SIG-M5 (cell line): ENCODE results near the gene FANCB.

ENCODE experiments used
- DNase-seq: peaks from one replicate; lab custom pipeline; 2025; lab: John Stamatoyannopoulos, UW

Gene FANCB

DNA sequence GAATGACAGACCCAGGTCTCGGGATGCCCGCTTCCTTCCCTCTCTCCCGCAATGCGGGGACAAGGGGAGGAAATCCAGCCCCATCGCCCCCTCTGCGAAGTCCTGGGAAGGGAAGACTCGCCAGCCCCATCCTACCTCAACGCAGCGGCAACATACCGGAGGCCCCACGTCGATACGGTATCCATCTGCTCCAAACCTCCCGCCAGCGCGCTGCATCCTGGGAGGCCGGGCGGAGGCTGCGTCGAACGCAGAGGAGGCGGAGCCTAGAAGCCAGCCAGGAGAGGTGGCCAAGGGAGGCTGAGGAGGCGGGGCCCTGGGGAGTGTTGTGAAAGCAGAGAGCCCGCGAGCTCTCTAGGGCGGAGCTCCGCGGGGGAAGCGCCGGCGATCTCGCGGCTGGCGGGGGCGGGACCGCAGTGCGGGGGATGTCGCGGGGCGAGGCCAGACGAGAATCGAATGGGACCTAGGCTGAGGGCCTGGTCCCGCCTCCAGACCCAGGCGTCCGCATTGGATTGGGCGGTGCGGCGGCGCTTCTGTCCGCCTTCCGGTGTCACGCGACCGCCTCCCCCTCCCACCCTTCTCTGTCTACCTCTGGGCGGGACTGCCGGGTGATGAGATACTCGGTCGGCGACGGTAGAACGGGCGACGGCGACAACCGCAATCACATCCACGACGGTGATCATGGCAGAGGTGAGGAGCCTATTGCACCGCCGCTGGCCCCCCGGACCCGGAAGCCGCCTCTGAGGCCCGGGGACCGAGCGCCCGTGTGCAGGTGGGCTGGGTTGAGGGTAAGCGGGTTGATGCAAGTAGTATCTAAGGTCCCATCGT, at the start of gene FANCB, which contains the start of gene MOSPD2:
FANCB (minus strand) TSS at position 219 of the 825 bp plus-strand sequence. CDS start 7,559 bp downstream, outside the sequence.
MOSPD2 (plus strand) TSS at position 571 of the 825 bp plus-strand sequence; CDS start at position 679, 108 bp downstream.
- peak; percentile 44 for DNase-seq

DNA sequence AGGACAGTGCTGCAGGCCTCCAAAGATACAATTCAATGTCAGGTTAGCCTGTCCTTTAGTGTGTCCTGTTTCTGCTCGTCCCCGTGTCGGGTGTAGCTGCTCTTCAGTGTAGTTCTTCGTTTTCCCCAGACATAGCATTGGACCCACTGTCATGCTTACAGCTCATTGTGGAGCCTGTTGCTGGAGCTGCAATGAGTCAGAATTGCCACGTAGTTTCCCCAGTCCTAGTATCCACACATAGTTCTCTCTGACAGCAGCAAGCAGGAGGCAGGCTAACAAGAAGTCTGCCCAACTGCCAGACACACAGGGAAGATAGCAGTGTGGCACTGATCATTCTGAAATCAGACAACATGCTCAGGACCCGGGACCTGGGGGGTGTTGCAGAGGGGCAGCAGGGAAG, 49.6 kb upstream of the FANCB start:
- DNase-seq, result no peak

DNA sequence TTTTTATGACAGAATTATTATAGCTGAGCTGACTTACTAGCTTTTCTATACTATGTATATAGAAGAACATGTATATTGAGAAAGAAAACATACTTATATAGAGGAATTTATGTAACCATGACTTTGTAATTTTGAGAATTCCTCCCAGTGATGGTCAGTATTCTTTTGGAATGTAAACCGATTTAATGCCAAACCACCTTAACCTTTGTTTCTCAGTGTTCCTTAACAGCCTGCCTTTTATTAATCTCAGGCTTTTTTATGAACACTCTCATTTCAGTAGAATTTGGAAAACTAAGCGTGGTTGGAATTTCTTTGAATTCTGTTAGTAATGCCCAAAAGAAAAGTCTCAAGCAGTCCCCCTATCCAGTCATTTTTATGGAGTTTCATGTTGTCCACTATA, 47.3 kb upstream of the FANCB start:
- DNase-seq, result no peak

- no peak for DNase-seq
Measured at GRCh38 chrX:14919407-14919806, 46.5 kb upstream of the FANCB start.

DNA sequence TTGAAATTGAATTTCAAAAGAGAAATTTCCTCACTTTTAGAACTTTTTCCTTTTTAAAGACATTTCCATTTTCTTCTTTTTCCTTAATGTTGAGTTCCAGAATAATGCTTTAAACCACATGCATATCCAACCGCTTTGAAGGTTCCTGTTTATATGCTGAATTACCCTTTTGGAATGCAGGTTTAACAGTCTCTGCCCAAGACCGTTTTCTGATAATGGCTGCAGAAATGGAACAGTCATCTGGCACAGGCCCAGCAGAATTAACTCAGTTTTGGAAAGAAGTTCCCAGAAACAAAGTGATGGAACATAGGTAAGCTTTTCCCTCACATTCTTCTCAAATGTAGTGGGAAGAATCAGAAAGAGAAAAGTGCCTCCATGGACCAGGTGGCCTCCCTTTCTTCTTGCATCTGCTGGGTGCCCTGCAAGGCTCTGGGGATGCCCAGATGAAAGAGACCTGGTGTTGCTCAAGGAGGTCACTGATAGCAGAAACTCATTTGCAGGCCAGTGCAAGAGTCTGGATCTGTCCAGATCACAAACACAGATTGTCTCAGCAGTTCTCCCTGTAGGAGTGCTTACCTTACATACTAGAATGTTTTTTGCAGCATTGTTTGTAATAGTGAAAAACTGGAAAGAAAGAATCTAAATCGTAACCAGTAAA, 43.3 kb upstream of the FANCB start:
- no peak for DNase-seq

DNA sequence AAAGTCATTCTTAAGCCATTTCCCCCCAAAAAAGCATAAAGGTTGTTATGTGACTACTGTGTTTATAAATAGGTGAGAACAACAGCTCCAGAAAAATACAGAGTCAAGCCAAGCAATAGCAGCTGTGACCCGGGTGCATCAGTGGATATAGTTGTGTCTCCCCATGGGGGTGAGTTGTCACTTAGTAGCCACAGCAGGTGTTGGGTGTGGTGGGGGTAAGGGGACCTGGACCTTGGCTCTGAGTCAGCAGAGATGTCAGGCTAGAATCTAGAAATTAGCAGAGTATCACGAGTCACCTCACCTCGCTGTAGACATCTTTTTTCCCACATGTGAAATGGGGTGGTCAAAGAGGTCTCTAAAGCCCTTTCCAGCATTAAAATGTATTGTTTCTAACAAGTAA, 42.7 kb upstream of the FANCB start:
- no peak for DNase-seq

DNA sequence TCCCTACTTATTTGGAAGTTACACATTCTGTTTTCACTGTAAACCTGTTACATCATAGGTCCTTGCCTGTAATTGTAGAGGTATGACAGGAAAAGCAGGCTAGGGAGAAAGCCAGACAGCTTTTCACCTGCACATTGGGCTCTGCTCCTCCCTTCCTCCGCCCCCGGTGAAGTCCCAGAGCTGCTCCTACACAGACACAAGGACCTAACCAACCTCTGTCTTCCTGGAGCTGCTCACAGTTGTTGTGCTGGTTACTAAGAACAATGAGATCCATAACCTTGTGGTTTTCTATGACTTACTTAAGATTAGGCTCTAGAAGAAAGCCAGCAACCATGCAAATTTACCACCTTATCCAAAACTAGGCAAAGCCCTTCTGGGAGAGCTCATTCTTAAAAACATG, 40.4 kb upstream of the FANCB start:
- DNase-seq, result no peak

DNA sequence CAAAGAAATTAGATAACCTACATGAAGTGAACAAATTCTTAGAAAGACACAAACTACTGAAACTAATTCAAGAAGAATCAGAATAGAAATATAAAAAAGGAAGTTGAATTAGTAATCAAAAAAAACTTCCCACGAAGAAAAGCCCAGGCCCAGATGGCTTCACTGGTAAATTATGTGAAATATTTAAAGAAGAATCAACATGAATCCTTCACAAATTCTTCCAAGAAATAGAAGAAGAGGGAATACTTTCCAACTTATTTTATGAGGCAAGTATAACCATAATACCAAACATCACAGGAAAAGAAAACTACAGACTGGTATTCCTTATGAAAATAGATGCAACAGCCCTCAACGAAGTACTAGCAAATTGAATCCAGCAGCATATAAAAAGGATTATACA, 31.0 kb upstream of the FANCB start:
- no peak for DNase-seq

DNA sequence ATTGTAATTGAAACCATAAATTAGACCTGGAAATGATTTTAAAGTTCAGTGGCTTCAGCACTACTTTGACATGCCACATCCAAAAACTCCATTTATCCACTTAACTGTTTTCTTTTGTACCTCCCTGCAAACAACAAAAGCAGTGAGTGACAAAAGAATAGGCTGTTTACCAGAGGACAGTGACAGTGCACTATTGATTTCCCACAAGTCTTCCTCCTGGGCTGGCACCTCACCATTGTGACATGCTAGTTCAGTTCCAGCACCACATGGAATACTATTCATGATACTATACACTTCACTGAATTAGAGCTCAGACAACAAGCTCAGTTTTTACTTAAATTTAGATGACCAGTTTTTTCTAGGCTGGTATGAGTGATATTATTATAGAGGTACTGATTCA, 29.7 kb upstream of the FANCB start:
- DNase-seq, result no peak

DNA sequence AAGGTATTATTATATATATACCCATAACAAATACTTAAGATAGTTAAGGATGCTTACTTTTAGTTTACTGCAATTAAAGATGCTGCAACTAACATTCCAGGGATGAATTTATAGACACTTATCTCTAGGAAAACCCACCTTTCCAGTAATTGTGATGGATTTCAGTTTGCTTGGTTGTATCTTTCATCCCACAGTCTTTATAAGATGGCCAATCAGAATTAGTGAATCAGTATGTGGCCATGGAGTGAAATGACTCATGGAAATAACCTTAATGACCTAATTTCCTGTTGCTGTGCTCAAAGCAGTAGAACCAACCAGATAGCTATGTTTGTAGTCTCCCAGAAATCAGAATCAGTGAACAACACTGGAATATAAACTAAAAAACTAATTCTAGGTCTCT, 26.7 kb upstream of the FANCB start:
- no peak for DNase-seq

DNA sequence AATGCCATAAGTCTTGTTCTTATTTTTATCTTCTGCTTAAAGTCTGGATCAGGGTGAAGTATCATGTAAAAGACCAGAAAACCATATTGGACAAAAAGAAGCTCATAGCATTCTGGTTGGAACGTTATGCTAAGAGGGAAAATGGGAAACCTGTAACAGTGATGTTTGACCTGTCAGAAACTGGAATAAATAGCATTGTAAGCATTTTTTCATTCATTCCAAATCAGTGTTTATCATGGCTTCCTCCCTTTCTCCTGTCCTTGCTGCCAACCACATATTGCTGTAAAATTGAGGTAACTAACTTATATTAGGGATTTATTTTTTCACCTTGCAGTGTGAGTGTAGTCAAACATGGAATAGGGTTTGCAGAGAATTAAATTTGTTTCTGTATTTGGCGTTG, 24.2 kb upstream of the FANCB start:
- no peak for DNase-seq

GRCh38 chrX:14896273-14896672, 23.4 kb upstream of the FANCB start:
- no peak for DNase-seq

- DNase-seq, result no peak
Measured at GRCh38 chrX:14886252-14886651, 13.4 kb upstream of the FANCB start.

DNA sequence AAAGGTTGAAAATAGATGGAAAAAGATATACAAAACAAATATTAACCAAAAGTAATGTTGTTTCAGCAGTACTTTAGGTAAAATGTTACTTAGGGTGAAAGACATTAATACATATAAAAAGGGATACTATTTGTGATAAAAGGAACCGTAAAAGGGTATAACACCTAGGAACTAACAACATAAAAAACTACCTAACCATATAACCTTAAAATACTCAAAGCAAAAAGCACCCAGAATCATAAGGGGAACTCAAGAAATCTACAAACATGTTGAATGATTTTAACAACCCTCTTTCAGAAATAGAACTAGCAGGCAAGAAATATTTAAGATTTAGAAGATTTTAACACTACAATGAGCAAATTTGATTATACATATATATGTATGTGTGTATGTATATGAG, 11.8 kb upstream of the FANCB start:
- DNase-seq, result no peak

DNA sequence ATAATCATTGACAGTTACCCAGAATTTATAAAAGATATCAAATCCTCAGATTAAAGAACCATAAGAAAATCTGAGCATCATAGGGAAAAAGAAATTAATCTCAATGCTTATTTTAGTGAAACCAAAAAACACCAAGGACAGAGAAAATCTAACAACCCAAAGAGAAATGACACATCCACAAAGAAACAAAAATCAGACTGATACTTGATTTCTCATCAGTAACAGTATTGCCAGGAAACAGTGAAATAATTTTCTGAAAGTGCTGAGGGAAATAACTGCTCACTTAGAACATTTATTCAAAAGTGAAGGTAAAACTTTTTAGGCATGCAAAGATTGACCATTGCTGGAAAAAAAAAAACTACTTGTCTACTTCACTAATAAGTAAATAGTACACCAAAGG, 11.0 kb upstream of the FANCB start:
- DNase-seq, result no peak

GRCh38 chrX:14875624-14876023, 2.8 kb upstream of the FANCB start:
- DNase-seq, result no peak

DNA sequence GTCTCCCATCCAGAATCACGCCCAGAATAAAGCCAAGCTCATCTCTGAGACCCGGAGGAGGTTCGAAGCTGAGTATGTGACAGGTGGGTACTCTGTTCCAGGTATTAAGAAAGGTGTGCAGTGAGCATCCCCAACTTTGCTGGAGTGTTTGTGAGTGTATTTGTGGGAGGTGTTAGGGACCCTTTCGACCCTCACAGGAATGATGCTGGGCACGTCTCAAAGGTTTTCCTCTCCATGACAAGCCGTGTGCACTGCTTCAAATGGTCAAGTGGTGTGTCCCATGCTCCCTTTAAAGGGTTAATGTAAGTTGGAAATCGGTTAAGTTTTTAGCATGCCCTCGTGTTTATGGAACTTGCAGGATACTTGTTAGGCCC, 794 bp upstream of the FANCB start:
- DNase-seq, result no peak

DNA sequence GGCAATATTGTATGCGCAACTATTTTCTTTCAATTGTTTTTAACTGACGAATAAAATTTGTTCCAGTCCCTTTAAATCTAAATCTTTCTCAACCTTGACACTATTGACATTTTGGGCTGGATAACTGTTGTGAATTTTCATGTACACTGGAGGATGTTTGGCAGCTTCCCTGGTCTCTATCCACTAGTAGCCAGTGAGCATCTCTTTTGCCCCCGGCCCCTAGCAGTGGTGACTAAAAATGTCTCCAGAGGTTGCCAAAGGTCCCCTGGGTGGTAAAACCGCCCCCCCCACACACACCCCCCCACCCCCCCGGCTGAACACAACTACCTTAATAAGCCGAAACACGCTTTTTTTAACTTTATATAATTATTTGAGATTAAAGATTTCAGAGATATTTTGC, 514 bp downstream of the FANCB start:
- DNase-seq, result no peak

DNA sequence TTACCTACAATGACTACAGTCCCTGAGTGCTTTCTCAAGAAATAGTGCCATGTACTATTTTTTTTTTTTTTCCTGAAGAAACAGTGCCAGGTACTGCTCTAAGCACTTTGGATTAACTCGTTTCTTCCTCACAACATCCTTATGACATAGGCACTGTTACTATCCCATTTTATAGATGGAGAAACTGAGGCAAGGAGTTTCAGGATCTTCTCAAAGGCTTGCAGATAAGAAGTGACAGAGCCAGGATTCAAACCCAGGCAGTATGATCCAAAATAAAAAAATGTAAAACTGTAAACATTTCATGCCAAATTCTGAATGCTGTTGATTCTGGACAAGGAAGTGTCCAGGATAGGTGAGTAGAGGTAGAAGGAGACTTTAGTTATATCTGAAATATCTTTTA, 1.1 kb downstream of the FANCB start:
- DNase-seq, result no peak

- no peak for DNase-seq
Measured at GRCh38 chrX:14865201-14865600, 7.7 kb downstream of the FANCB start.

GRCh38 chrX:14864631-14865030, 8.2 kb downstream of the FANCB start:
- no peak for DNase-seq

GRCh38 chrX:14851526-14851925, 21.3 kb downstream of the FANCB start:
- no peak for DNase-seq

DNA sequence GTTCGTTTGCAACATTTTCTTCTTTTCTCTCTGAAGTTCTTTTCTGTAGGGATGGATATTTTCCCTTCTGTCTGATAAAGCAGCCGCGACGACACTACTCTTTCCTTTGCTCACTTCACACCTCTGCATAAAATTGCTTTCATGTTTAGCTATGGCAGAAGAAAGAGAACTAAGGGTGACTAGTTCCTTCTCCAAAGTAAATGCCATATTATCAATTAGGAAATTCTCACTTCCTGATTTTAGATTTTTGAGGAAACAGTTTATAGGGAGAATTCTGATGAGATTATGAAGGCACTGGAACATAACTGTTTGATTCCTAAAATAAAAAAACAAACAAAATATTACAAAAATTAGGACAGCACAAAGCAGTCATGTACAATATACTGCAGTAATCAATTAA, 29.2 kb downstream of the FANCB start:
- no peak for DNase-seq

- DNase-seq, result no peak
Measured at GRCh38 chrX:14837155-14837554, 35.7 kb downstream of the FANCB start.
